CD4-positive, alpha-beta T cell treated with Interferon gamma for 1 hour (primary cell): ENCODE results near the gene TTC39A.
"Not testable (repeated sequence)": the region's sequence is repeated elsewhere in the genome, so short reads cannot be mapped to it uniquely, and the experiment has no call there.

Experiments used
- DNase-seq: peaks from one replicate; pipeline ENCODE4 v3.0.0-alpha.2; 2020

The TTC39A gene

DNA sequence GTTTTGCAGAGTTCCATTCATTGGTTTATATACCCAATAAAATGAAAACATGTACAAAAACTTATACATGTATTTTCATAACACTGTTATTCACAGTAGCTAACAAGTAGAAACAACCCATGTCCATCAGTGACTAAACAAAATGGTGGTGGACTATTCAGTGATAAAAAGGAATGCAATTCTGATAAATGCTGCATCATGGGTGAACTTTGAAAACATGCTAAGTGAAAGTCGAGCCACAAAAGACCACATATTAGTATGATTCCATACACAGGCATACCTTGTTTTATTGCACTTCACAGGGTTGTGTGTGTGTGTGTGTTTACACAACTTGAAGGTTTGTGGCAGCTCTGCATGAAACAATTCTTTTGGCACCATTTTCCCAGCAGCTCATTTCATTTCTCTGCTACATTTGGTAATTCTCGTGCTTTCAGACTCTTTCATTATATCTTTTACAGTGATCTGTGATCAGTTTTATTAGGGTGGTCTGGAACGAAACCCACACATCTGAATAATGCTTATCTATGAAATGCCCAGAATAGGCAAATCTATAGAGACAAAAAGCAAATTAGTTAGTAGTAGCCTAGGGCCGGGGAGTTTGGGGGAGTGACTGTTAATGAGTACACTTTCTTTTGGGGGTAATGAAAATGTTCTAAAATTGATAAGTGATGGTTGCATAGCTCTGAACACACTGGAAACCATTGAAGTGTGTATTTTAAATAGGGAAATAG is 67.0 kb downstream of the TTC39A start:
- no peak for DNase-seq

- no peak for DNase-seq
Observed at GRCh38 chr1:51255331-51255730, 75.0 kb downstream of the TTC39A start.

DNA sequence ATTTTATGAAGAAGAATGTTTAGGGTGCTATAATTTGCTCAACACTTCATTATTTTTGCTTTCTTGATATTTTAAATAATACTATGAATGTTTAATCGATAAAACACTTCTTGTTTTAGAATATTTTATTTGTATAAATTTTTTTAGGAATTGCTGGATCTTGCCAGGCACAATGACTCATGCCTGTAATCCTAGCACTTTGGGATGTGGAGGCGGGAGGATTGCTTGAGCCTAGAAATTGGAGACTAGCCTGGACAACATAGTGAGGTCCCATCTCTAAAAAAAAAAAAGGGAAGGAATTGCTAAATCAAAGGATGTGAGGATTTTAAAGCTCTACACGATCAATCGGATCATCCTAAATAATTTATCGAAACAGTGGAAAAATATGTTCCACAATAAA is 76.7 kb downstream of the TTC39A start:
- no peak for DNase-seq

DNA sequence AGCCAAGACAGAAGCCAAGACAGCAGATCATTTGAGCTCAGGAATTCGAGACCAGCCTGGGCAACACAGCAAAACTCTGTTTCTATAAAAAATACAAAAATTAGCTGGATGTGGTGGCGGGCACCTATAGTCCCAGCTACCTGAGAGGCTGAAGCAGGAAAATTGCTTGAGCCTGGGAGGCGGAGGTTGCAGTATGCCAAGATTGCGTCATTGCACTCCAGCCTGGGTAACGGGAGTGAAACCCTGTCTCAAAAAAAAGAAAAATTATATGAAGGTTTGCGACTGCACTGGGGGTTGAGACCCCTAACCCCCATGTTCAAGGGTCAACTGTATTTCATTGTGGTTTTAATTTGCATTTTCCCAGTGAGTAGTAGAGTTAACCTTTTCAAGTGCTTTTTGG is 78.0 kb downstream of the TTC39A start:
- DNase-seq: no peak

- not testable (repeated sequence) for DNase-seq
Observed at GRCh38 chr1:51251165-51251564, 79.2 kb downstream of the TTC39A start.

DNA sequence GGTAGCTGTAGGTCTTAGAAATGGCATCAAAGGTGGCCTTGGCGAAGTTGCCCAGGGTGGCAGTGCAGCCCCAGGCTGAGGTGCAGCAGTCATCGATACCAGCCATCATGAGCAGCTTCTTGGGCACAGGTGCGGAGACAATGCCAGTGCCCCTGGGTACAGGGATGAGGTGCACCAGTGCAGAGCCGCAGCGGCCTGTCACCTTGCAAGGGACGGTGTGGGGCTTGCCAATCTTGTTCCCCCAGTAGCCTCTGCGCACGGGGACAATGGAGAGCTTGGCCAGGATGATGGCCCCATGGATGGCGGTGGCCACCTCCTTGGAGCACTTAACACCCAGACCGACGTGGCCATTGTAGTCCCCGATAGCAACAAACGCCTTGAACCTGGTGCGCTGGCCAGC is 79.6 kb downstream of the TTC39A start:
- DNase-seq: not testable (repeated sequence)

DNA sequence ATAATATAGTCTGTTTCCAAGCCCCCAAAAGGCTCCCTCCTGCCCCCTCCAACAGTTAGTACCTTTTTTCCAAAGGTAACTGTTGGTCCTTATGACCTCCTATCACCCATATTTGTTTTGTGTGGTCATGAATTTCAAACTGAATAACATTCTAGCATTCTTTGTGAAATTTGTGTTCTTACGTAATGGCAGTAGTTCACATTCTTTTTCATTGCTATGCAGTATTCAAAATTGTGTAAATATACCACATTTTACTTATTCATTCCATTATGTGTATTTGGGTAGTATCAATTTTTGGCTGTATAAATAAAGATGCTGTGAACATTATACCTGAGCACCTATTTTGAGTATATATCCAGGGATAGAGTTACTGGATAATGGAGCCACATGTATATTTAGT is 80.9 kb downstream of the TTC39A start:
- no peak for DNase-seq

DNA sequence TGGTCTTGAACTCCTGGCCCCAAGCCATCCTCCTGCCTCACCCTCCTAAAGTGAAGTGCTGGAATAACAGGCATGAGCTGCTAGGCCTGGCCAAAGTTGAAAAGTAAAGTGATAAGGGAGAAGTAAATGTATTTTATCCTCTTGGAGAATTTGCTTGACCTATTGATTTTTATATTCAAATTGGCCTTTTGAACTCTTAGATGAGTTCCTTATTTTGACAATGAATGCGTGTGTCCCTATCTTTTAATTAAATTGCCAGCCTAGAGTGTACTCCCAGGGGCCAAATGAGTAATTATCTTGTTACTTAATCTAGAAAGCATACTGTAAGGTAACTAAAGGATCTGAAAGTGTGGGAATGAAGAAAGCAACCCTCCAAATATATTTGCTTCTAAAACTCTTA is 82.9 kb downstream of the TTC39A start:
- DNase-seq: no peak

- DNase-seq: no peak
Observed at GRCh38 chr1:51247022-51247421, 83.3 kb downstream of the TTC39A start.

- DNase-seq: no peak
Observed at GRCh38 chr1:51242546-51242945, 87.8 kb downstream of the TTC39A start.

GRCh38 chr1:51241119-51241518 is 89.2 kb downstream of the TTC39A start:
- DNase-seq: no peak

GRCh38 chr1:51240084-51240483 is 90.3 kb downstream of the TTC39A start:
- DNase-seq: no peak

- no peak for DNase-seq
Observed at GRCh38 chr1:51238034-51238403, 92.3 kb downstream of the TTC39A start.

GRCh38 chr1:51237351-51238033 is 92.9 kb downstream of the TTC39A start:
- DNase-seq: no peak
